ENCODE measurements around the gene AGO4.

AGO4 gene

GRCh38 chr1:35902671-35903070, 94.9 kb downstream of the AGO4 start:
- H3K27me3 ChIP-seq = no peaks in the 10 kb centered on the region
- TF ChIP-seq CTCF (IDR thresholded peaks at IDR 0.05) = no peak
- H3K9me3 ChIP-seq = no peaks in the 10 kb centered on the region
- H3K4me3 ChIP-seq (ENCODE audit: low read depth in 1 of 2, low read length in 1 of 2) = no peak overlapping the region
- peaks cover 86% of the 10 kb centered on the region for H3K36me3 ChIP-seq
- H3K27ac ChIP-seq = no peak overlapping the region
- H3K4me1 ChIP-seq (ENCODE audit: control insufficient read depth in 1 of 2, insufficient read depth in 1 of 2, low read depth in 1 of 2, low read length in 1 of 2) = no peaks in the 10 kb centered on the region
